ENCODE measurements around the gene ZNF837.

- TF ChIP-seq CTCF (IDR thresholded peaks at IDR 0.05) (no peak), POLR2A (IDR thresholded peaks at IDR 0.05) (peak in 2 of 4 donors; percentile 32 to 59), POLR2AphosphoS5 (IDR thresholded peaks at IDR 0.05) (peak; percentile 54 to 92 (median 86))
Observed at GRCh38 chr19:58400916-58401839, 20.3 kb upstream of the ZNF837 start.

Data from stomach (tissue), 4 donors.